HG02642 (cell line): Measurements from ENCODE around the gene KIAA1217.
A peak's percentile ranks its signal among the peaks of the same experiment; 100 is the strongest.

Experiments
- ATAC-seq: cut with Tn5 transposase; IDR thresholded peaks from one replicate; pipeline ENCODE4 v1.9.1; 2021; ENCODE audit warnings: mild to moderate bottlenecking; ENCODE audit not compliant: unreplicated experiment, poor library complexity

Gene KIAA1217

DNA sequence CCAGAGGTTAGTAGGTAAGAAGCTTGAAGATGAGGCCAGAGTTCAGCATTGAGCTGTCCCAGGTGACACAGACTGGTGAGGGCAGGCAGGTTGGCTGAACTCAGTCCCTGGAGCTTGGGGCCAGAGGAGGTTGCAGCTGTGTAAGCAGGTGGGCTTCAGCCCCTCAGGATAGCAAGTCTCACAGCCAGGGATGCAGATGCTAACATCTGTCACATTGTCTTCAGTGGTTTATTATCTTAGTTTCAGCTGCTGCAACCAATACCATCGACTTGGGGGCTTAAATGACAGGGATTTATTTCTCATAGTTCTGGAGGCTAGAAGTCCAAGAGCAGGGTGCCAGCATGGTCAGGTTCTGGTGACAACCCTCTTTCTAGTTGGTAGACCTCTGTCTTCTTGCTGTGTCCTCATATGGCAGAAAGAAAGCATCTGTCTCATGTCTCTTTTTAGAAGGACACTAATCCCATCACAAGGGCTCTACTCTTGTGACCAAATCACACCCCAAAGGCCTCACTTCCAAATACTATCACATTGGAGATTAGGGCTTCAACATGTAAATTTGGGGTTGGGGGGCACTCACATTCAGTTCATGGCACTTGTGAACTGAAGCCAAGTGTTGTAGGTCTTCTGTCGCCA lies 146.2 kb downstream of the KIAA1217 start:
- no peak for ATAC-seq

DNA sequence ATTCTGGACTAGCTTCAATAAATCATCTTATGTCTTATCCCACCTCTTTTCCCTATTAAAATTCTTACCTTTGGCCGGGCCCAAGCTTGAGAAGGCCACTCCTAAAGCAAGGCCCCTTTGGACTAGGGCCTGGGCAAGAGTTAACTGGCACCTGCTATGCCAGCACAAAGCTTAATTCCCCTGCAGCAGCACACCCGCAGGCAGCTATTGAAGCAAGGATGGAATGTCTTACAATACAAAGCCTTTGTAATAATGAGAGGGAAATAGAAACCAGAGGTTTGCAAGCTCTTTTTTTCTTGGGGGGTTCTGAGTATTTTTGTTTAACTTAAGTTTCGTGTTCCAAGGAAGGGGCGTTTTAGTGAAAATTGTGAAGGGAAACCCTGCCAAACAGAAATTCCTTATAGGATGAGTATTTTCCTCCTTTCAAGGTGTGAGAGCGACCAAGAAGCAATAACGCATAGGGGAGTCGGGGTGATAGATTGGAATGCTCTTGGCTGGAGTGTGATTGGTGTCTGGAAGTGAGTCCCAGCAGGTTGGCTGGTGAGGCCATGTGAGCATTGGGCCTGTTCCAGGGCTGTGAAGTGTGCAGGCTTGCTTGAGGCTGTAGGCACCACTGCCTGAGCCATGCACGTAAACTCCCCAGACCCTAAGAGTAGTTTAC lies 148.5 kb downstream of the KIAA1217 start:
- no peak for ATAC-seq

DNA sequence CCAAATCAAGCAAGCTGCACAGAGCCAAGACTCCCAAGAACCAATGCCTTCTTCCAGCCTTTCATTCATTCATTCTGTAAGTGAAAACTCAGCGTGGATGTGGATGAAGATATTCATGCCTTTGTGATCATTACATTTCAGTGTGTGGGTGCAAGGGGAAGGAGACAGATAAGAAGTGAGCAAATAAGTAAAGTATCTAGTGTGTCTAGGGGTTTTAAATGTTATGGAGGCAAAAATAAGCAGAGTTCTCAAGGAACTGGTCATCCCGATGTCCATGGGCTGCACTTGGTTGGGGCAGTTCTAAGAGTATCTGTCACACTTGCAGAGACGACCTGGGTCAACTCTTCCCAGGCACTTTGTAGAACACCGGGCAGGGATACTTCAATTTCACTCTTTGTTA lies 149.1 kb downstream of the KIAA1217 start:
- no peak for ATAC-seq

DNA sequence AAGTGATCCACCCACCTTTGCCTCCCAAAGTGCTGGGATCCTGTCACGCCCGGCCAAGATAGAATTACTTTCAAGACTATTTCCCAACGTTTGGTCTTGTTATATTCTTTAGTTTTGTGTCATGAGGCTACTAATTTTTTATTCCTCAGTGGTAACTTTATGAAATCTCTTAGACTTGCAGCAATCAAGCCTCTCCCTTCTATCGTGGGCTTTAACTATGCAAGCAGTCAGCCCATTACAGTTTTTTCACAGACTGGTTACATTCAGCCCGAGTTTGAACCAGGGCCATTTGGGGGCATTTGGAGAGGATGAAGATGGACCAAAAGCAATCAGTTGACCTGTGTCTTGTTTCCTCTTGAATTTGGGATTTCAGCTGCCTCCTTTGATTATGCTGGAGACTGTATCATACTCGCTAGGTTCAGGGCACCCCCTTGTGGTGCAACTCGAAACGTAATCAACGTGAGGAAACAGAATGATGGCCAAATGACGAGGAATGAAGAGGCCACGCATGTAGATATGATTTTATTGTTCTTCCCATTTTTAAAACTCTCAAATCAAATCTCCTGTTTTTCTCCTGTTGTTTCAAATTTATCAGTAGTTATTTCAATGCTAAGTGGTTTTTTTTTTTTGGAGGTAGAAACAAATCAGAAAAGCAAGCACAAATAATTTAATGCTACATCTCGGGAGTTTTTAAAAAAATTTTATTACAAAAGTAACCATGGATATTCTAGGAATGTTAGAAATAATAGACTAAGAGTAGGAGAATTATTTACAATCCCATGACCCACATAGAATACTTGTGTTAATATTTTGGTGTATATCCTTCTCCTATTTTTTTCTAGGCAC lies 151.6 kb downstream of the KIAA1217 start:
- ATAC-seq = peak; percentile 81

DNA sequence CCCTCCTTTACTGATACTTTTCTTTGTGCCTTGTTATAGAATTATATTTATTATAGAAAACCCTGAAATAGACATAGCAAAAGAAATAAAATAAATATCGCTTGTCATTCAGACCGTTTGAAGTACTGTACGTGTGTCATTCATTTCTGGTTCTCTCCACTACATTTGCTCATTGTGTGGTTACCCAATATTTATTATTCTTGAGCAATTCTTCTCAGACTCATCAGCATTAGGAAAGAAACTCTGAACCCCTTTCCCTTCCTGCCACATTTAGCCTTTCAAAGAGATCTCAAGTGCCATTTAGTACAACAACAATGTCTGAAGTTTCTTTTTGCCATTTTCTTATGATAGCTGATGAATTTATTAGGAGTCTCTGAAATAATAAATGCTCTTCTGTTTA lies 154.1 kb downstream of the KIAA1217 start:
- no peak for ATAC-seq

DNA sequence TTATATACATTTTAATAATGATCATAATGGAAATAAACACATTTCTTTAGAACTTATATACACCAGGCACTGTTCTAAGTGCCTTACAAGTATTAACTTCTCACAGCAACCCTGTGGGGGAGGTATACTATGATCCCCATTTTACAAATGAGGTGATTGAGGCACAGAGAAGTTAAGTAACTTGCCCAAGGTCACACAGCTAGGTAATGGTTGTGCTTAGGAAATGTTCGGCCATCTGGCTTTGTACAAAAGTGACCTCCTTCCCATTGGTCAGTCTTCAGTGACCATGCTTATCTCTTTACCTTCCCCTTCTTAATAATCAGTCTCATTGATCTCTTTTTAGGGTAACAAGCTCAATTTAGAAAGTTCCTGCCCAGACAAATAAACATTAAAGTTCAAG lies 158.8 kb downstream of the KIAA1217 start:
- ATAC-seq = no peak

DNA sequence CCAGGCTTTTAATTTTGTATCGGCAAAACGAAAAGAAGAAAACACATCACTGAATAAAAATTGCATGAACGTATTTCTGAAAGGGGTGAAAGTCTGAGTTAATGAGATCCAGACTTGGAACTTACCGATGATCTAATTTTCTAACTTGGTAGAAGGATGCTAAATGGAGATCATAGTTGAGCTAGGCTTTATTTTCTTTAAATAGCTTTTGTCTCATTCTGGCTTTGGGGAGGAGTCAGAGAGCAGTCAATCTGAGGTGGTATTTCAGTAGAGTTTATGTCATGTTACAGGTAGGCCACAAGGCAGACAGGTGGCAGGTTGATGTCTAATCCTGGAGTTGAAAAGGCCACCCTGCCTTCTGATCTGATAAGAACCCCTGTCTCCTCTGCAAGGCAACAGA lies 161.9 kb downstream of the KIAA1217 start:
- no peak for ATAC-seq

DNA sequence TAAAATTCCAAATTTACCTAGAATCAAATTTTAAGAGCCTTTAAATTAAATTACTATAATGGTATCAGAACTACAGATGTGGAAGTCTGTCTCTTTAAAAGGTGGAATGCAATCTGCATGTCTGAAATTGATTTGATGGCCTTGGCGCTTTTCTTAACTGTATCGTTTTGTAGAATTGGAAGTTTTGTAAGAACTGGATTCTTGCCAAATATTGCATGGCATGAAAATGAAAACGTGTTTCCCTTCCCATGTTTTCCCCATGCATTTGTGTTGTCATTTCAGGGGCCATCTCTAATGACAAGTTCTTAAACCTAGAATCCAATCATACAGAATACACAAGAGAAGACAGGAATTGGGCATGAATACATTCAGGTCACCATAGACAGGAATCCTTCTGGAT lies 162.5 kb downstream of the KIAA1217 start:
- ATAC-seq = no peak

DNA sequence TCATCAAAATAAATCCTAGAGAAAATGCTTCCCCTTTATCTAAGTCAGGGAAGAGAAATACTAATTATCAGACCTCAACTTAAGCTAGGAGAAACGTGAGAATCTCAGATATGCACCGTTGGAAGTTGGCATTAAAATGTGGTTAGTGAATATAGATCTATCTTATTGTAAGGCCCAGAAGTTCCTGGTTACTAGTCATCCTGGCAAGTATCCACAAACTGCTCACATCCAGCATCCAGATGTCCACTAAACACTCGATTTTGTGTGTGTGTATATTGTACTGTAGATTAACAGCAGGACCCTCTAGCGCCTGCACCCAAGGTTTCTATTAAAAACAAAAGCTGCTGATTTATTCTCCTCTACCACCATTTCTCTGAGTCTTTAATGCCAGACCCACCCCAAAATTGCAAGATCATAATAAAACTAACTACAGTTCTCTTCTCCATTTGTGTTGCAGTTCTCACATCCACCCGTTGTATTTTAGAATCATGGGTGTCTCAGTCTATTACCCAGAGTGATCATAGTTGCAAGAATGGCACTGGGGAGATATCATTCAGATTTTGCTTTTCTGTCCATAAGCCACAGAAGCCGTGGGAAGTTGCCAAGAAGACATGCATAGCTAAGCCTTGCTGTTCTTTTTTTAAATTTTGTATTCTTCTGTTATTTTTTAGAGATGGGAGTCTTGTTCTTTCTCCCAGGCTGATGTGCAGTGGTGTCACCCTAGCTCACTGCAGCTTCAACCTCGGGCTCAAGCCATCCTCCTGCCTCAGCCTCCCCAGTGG lies 165.4 kb downstream of the KIAA1217 start:
- ATAC-seq = no peak

DNA sequence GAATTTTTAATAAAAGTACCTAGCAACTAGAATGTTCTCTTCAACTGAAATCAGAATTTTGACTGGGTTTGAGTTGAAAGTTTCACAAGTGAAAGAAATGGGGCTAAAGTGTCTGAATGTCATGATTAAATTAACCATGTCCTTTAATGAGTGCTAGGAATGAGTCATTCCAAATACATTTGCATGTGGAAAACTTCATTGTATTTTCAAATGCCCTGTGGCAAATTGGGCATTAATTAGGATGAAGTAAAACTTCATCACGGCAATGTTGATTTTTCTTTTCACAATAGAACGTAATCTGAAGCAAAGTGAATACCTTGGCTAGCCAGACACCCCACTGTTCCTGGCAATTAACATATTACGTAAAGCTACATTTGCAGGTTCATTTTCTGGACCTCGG lies 166.6 kb downstream of the KIAA1217 start:
- no peak for ATAC-seq

DNA sequence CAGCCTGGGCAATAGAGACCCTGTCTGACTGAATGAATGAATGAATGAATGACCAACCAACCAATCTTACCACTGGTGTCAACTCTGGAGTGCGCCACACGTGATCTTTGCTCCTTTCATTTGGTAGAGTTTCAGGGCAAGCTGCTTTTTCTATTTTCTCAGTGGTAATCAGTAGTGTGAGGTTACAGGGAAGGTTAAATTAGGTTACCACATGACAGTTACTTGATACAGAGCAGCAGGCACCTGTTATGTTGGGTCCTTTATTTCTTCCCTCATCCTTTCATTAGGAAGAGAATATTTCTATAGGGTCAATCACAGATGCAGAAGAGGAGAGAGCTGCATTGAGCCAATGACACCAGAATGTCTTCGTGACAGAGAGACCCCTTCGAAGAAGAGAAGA lies 167.8 kb downstream of the KIAA1217 start:
- no peak for ATAC-seq

DNA sequence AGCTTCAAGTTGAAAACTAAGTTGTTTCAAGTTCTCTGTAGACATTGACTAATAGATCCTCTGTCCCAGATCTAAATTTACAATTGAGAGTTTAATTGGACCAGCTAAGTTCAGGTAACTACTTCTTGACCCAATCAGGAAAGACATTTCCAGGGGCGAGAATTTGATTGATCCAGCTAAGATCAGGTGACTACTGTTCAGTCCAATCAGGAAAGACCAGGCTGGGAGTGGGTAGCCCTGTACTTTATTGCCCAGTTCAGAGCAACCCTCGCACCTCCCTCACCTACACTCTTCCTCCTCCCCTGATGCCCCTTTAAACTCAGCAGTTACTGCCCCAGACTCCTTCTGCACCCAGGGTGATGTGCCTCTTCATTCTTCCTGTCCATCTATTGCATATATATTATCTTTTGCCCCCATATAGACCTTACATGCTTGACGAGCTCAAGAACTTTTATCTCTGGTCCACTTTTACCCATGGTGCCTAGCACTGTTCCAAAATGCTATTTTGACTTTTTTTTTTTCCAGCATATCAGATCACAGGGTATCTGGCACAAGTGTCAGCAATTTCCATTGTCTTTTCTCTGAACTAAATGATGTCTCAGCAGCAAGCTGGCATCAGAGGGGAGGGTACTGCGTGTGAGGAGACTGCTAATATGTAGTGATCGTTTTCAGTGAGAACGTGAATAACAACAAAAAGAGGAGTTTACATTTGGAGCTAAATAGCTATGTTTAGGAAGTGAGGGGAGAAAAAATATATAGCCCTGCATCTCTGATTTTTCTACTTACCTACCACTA lies 169.4 kb downstream of the KIAA1217 start:
- no peak for ATAC-seq

DNA sequence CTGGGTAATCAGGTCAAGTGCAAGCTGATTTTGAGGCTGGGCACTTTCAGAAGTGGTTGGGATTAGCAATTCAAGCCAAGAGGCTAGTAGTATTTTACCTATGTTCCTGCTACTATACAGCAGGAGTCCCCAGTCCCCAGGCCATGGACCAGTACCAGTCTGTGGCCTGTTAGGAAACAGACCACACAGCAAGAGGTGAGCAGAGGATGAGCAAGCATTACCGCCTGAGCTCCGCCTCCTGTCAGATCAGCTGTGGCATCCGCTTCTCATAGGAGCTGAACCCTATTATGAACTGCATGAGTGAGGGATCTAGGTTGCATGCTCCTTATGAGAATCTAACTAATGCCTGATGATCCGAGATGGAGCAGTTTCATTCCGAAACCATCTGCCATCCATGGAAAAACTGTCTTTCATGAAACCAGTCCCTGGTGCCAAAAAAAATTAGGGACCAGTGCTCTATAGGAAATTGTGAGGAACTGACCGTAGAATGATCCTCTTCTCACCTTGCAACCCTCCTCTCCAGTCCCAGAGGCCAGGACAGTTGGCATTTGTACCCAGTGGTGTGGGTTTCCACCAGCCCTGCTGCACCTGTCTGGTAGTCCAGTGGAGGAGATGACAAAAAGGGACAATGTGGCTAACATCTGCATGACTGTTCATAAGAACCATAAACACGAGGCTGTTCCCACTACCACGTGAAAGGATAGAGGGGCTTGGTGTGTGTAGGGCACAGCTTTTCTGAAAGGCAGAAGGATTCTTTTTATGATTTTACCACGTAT lies 172.5 kb downstream of the KIAA1217 start:
- no peak for ATAC-seq

DNA sequence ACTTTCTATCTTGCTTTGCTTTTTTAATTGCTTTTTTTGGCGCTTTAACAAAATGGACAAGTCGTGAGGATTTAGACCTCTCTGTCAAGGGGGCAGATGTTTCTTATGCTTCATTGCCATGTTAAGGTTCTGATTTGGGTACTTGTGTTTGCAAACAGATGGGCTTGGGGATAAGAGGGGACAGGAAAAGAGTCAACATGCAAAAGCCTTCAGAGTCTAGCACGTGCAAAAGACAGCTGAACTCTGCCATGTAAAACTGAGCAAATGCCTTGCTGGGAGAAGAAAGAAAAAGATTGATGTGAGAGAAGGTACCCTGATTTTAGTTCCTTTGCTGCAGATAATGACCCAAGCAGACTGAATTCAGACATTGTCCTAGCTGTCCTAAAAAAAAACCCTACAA lies 173.1 kb downstream of the KIAA1217 start:
- no peak for ATAC-seq

DNA sequence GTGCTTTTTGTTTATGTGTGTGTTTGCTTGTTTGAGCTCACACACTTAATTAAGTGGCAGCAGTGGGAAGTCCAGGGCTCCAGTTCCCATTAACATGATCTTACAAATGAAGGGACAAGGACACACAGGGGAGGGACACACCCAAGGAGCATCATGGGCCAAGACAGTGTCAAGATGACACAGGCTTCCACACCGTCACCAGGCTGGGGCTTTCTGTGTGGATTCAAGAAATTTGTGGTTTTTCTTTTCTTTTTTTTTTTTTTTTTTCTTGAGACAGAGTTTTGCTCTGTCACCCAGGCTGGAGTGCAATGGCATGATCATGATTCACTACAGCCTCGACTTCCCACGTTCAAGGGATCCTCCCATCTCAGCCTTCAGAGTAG lies 173.6 kb downstream of the KIAA1217 start:
- ATAC-seq = no peak

DNA sequence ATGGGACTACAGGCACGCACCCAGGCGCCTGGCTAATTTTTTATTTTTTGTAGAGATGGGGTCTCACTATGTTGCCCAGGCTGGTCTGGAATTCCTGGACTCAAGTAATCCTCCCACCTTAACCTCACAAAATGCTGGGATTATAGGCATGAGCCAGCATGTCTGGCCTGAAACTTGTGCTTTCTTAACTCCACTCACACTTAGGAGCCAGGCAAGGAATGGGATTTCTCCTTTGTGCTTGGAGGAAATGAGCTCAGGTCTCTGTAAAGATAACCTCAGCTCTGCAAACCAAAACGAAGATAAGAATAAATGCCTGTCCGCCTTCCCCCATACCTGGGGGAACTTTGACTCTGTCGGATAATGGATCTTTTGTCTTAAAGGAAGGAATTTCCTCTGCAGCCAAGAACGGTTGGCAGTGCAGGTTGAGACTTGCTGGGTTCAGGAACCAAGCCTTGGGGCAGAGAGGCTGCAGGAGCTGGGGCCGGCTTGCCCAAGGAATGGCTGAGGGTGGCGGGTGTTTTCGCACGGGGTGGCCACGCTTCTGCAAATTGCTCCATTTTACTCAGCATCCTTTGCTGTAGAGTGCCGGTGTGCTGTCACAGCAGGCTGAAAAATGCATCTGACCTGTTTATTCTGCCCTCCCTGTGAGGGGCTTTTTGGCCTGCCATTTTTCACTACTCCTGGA lies 174.2 kb downstream of the KIAA1217 start:
- peak; percentile 68 for ATAC-seq

DNA sequence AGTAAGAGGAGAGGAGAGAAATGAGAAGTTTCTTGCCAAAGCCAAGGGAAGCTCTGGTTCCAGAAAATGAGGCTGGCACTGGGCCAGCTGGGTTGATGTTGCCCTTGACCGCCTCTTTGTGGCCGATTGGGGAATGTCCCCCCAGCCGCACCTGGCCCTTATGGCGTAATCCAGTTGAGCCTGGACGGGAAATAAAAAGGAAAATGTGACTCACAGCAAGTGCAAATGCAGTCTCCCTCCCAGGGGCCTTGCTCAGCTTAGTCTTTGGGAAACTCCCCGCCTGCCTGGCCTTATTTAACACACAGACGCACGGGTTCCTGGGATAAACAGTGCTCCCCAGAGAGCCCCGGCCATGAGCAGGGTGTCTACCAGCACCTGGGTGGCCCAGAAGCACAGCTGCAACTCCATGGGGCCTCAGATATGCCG lies 174.8 kb downstream of the KIAA1217 start:
- ATAC-seq = peak; percentile 85

DNA sequence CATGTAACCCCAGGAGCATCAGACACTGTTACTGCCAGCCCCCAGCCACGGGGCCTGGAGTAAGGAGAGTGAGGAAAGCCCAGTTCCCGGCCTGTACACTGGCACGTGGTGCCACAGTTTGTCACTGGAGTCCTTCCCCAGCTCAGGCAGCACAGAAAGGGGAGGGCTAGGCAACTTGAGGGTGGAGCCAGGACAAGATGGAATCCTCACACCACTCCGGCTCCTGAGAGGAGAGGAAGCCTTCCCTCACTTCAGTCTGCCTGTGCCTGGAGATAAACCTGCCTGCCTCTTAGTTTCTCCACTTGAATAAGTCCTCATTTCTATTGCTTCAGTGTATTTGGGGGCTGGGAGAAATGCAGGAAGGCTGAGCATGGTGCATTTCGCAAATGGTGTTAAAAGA lies 176.0 kb downstream of the KIAA1217 start:
- no peak for ATAC-seq

DNA sequence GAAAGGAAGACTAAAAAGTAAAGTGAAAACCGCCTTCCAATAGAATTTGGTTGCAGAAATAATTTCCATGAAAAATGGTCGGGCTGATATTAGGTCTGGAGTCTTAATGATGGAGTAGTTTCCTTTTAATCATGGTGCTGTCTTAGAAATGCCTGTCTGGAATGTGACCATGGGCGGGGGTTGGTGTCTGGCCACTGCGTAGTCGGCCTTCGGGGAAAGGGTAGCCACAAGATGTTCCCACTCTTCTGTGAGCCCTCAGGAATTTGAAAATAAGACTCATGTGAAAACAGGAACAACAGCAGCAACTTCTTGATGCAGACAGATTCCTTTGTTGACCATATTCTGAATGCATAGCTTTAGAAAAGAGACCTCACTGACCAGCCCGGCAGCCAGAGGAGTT lies 176.8 kb downstream of the KIAA1217 start:
- ATAC-seq = no peak
